A673 (cell line): ENCODE results near the gene ZNF566.

Source experiments
- CTCF ChIP-seq: fragments of 300-800, 200-600 bp; sonication (generic); conservative IDR thresholded peaks from 2 replicates; pipeline ENCODE4 v1.5.1; 2017; ENCODE audit warnings: low read depth, mild to moderate bottlenecking, antibody characterized with exemption, low read length, moderate library complexity, mixed read lengths
- EZH2 ChIP-seq: fragments of 200-600 bp; sonication (generic); IDR thresholded peaks from 2 replicates; pipeline ENCODE4 v1.6.1; 2017; ENCODE audit warnings: borderline replicate concordance, low read depth, mild to moderate bottlenecking, mixed read lengths, antibody characterized with exemption, low read length; ENCODE audit not compliant: poor library complexity, severe bottlenecking

- TF ChIP-seq CTCF = no peak
- no peak for TF ChIP-seq EZH2
Observed at GRCh38 chr19:36460046-36460445, 29.3 kb downstream of the ZNF566 start.
